AML-193 (cell line): Measurements from ENCODE around the gene MAIP1.
"Not testable (repeated sequence)": the region's sequence is repeated elsewhere in the genome, so short reads cannot be mapped to it uniquely, and the experiment has no call there.

Experiments used
- DNase-seq, 2 experiments: peaks; one replicate each; lab custom pipeline; 2025; lab: John Stamatoyannopoulos, UW

Gene MAIP1

GRCh38 chr2:199955339-199956061, at the start of gene MAIP1, which contains the start of gene TYW5:
TSS of gene MAIP1 (plus strand) at chr2:199955582. CDS start at chr2:199955799, 217 bp downstream.
TSS of gene TYW5 (minus strand) at chr2:199955491. CDS start at chr2:199955470, 21 bp downstream.
- DNase-seq, result peak; percentile 68 to 81

- DNase-seq, result no peak
Measured at GRCh38 chr2:199907008-199907714, 48.2 kb upstream of the MAIP1 start.

GRCh38 chr2:199910338-199911051, 44.9 kb upstream of the MAIP1 start:
- no peak for DNase-seq

GRCh38 chr2:199911052-199911876, 44.1 kb upstream of the MAIP1 start, which contains the start of gene C2orf69:
TSS of gene C2orf69 (plus strand) at chr2:199911293. CDS start at chr2:199911439, 146 bp downstream.
- DNase-seq, result peak; percentile 93

DNA sequence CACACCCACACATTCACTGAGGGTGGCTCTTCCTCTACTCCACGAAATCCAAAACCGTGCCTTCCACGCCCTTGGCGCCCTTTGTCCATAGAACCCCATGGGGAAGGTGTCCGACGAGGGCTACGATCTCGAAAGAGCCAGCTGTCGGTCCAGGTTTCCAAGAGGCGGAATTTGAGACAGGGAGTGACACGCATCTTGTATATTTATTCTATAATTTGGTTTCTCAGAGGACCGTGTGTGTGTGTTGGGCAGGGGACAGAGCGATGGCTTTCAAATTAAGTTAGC, 43.6 kb upstream of the MAIP1 start:
- DNase-seq, result no peak

- not testable (repeated sequence) for DNase-seq
Measured at GRCh38 chr2:199912553-199913114, 42.7 kb upstream of the MAIP1 start.

DNA sequence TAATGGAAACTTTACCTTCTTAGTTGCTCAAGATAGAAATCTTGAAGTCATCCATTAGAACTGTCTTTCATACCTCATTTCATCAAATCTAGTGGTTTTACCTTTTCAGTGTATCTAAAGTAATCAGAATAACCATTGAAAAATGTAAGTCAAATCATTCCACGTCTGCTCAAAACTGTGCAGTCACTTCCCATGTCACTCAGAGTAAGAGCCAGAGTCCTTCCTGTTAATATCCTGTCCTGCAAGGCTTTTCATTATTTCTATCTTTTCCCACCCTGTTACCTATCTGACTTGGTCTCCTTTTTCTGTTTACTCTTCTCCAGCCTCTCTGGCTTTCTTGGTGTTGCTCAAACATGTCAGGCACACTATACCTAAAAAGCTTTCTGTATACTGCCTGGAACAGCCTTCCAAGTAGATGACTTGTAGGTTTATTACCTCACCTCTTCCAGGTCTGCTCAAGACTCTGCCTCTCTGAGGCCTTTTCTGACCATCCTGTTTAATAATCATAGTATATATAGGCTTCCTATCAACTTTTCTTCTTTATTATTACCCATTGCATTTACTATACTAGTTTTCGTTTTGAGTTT, 40.9 kb upstream of the MAIP1 start:
- no peak for DNase-seq

- no peak for DNase-seq
Measured at GRCh38 chr2:199916980-199917379, 38.4 kb upstream of the MAIP1 start.

DNA sequence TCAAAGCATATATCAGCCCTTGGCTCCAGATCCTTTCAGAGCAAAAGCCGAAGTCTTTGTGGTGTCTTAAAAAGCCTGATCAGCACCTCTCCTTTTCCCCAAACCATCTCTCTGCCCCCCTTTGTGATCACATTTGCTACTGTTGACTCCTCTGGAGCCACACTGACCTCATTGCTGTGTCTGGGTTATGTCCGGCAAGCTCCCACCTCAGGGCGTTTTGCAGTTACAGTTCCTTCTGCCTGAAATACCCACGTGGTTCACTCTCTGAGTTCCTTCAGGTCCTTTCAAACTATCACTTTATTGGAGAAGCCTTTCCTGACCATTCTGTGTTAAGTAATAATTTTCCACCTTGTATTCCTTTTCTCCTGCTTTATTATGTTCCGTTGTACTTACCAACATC, 32.5 kb upstream of the MAIP1 start:
- no peak for DNase-seq

DNA sequence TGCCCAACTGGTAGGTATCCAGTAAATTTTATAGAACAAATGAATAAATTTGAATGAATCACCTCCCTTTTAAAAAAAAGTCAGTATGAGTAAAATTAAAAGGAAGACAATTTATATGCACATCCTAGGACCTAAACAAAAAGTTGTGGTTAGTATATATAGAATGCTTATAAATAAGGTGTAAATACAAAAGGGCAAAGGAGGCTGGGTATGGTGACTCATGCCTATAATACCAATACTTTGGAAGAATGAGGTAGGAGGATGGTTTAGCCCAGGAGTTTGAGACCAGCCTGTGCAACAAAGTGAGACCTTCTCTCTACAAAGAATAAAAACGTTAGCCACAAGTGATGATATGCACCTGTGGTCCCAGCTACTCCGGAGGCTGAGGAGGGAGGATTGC, 31.5 kb upstream of the MAIP1 start:
- DNase-seq, result no peak

DNA sequence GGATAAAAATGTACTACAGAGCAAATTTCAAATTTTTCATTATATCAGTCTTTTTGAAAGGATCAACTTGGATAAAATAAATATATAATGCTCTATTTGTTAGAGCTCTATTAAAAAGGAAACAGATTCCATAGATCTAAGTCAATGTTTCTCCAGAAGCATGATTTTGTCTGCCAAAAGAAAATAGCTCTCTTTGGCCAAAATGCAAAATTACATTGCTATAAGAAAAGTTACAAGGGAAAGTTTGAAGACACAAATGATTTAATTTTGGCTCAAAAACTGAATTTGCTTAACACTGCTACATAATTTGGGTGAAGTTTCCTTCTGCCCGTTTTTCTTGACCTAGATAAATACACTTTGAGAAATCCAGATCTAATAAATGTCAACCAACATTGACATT, 28.6 kb upstream of the MAIP1 start:
- no peak for DNase-seq

GRCh38 chr2:199928226-199928625, 27.2 kb upstream of the MAIP1 start:
- no peak for DNase-seq

GRCh38 chr2:199928626-199929025, 26.8 kb upstream of the MAIP1 start:
- DNase-seq, result no peak

DNA sequence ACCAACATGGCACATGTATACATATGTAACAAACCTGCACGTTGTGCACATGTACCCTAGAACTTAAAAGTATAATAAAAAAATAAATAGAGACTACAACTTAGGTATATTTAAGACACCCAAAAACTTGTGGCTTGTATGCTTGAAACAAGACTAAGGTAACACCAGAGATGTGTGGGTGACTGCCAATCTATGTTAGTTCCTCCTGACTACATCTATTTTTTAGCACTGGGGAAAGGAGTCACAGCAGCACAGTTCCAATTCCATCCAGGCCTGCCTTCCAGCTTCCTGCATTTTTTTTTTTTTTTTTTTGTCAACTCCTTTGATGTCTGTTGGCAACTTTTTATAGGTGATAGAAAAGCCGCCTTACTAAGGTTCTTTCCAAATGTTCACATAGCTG, 26.1 kb upstream of the MAIP1 start:
- no peak for DNase-seq

DNA sequence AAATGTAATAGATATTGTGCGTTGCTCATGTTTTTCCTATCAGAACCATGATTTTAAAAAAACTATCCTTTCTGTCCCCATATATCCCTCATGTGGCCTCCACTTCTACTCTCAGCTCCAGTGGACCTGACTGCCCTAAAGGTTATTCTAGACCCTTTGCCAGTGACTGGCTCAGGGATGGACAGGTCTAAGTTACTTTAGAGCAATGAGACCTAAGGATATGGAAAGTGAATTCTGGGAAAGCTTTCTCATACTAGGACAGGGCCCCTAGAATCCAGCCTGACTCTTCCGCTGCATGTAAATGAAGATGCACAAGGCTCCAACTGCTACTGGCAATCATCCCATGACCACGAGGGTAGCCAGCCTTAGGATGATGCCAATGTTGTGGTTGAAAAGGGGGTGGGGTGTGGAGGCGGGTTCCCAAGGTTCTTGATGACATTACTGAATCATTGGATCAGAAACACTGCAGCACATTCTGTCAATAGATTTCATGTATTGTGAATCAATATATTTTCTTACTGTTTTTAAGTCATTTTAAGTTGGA, 23.0 kb upstream of the MAIP1 start:
- no peak for DNase-seq

DNA sequence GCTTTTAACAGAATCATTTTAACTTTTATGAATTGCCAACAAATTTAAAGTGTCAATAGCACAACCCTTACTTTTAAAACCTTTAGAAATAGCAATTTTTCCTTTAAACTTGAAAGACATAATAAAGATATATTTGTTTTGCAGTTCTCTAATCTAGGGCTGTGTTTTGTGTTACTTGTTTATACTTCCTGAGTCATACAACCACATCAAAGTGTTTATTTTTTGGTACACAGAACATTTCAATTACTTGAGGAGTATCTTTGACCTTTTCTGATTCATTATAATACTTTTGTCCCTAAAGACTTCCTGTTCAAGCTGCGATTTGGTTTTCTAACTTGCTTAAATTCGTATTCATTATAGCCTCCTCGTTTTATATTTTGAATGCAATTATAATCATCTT, 21.9 kb upstream of the MAIP1 start:
- DNase-seq, result no peak

- no peak for DNase-seq
Measured at GRCh38 chr2:199936554-199936953, 18.8 kb upstream of the MAIP1 start.

DNA sequence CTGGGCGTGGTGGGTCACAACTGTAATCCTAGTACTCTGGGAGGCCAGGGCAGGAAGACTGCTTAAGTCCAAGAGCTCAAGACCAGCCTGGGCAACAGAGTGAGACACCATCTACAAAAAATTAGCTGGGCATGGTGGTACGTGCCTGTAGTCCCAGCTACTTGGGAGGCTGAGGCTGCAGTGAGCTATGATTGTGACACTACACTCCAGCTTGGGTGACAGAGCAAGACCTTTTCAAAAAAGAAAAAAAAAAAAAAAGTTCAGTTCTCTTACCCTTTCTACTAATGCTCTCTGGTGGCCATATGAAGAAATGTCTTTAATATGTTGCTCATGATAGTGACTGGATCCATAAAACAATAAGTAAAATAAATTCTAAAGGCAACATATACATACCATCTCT, 15.0 kb upstream of the MAIP1 start:
- peak; percentile 70 to 74 for DNase-seq

DNA sequence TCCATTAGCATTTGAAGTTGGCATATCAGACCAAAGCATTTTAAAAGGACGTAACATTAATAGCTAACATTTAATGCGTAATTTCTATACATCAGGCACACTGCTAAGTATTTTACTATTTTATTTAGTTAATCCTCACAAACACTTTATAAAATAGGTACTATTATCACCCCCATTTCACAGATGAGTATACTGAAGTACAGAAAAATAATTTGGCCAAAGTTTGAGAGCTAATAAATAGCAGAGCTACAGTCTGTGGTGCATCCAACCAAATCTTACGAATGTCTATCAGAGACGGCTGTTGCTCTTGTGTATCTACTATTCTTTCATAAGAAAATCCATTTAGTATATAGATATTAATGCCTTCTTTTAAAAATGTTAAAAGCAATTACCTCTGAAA, 12.0 kb upstream of the MAIP1 start:
- no peak for DNase-seq

- DNase-seq, result no peak
Measured at GRCh38 chr2:199946196-199946595, 9.2 kb upstream of the MAIP1 start.

GRCh38 chr2:199946836-199947235, 8.5 kb upstream of the MAIP1 start:
- DNase-seq, result no peak
